Testis (tissue), 3 donors: Measurements from ENCODE around the gene CACNA1S. TPM values are rescaled to one million over a fixed set of nuclear protein-coding genes. Genes with fewer than 3 reads are reported as not detected.
A peak's percentile ranks its signal among the peaks of the same experiment; 100 is the strongest.

Experiments
- DNase-seq: peaks from one replicate; pipeline ENCODE4 v3.0.0-alpha.2; 2019
- H3K27ac ChIP-seq, 2 donors: fragments of 200-600 bp; sonication (generic); one replicate each; pipeline ENCODE4 v1.5.1; 2019
- H3K27me3 ChIP-seq: fragments of 200-600 bp; sonication (generic); one replicate; pipeline ENCODE4 v1.5.1; 2019
- H3K36me3 ChIP-seq: fragments of 200-600 bp; sonication (generic); one replicate; pipeline ENCODE4 v1.5.1; 2017; ENCODE audit warnings: low read depth; ENCODE audit errors: missing control alignments
- H3K4me1 ChIP-seq: fragments of 200-600 bp; sonication (generic); one replicate; pipeline ENCODE4 v1.5.1; 2019
- H3K4me3 ChIP-seq, 2 donors: fragments of 200-600 bp; sonication (generic); one replicate each; pipeline ENCODE4 v1.5.1; 2017 to 2019
- H3K9me3 ChIP-seq: fragments of 200-600 bp; sonication (generic); one replicate; pipeline ENCODE4 v1.5.1; 2017
- CTCF ChIP-seq, 3 experiments: fragments of 450-650 bp in 2 of 3; fragments of 200-600 bp in 1 of 3; sonication (generic) in 1 of 3; IDR thresholded peaks; one replicate each; pipeline ENCODE4 v1.5.1; 2016 to 2019; ENCODE audit warnings: antibody characterized with exemption in 3 of 3, mild to moderate bottlenecking in 2 of 3, moderate library complexity in 1 of 3
- POLR2A ChIP-seq: fragments of 450-650 bp; IDR thresholded peaks from one replicate; pipeline ENCODE4 v1.6.1; 2017; ENCODE audit warnings: antibody characterized with exemption, mild to moderate bottlenecking, moderate library complexity
- WGBS, 2 donors: methylation state at CpG; one replicate each; pipeline ENCODE4 v1.1.5; 2018; 5-methylcytosine and 5-hydroxymethylcytosine counted together
- intact Hi-C: fragments of 100-400 bp; cut with DNase I; formaldehyde crosslinking; loops from one replicate; pipeline ENCODE4 v1.15.1; 2023; ENCODE audit warnings: low total_unique reads
- polyA plus RNA-seq: library from polyadenylated mRNA; stranded (reverse); fragments of 350-450 nt; fragmentation: Illumina TruSeq; extraction: RNeasy Lipid Tissue Mini Kit (QIAGEN cat#74804); gene quantifications from one replicate; pipeline ENCODE4 v1.2.3, GENCODE V29; 2014; ENCODE audit warnings: low read depth, low replicate concordance; ENCODE audit not compliant: insufficient read depth
- total RNA-seq, 2 donors: library from RNA; depleted of rRNA; stranded (reverse); fragments of >200 nt; gene quantifications; one replicate each; pipeline ENCODE4 v1.2.3, GENCODE V29; 2016

Gene CACNA1S
- total and polyA plus RNA-seq, 3 donors from 2014 or later, result 0.08 to 0.87 (median 0.12) TPM

- Histone ChIP-seq H3K4me3 (no peak overlapping the region), H3K4me1 (peaks cover 4% of the 10 kb centered on the region), H3K27ac (no peak overlapping the region), H3K9me3 (no peaks in the 10 kb centered on the region), H3K27me3 (no peaks in the 10 kb centered on the region), H3K36me3 (no peaks in the 10 kb centered on the region)
- intact Hi-C loops, result loop anchor here (5.0 kb wide), 1 partner anchor 66 kb away; no protein-coding TSS in a partner anchor
- WGBS, 2 donors, result 44 to 66% methylated on average over 13 of the region's 13 CpGs
- TF ChIP-seq POLR2A, result no peak
- TF ChIP-seq CTCF (IDR thresholded peaks at IDR 0.05), result peak; percentile 70 to 85 (median 84)
- peak; percentile 79 for DNase-seq
Measured at GRCh38 chr1:201042779-201043461, 69.3 kb downstream of the CACNA1S start.

GRCh38 chr1:201041011-201041410 is 71.2 kb downstream of the CACNA1S start:
- Histone ChIP-seq H3K4me1 (peaks cover 4% of the 10 kb centered on the region), H3K36me3 (no peaks in the 10 kb centered on the region), H3K27me3 (no peaks in the 10 kb centered on the region), H3K27ac (no peak overlapping the region), H3K9me3 (no peaks in the 10 kb centered on the region), H3K4me3 (no peak overlapping the region)
- WGBS, 2 donors, result 67 to 93% methylated on average over 1 to 2 of the region's 2 CpGs
- no peak for DNase-seq
- intact Hi-C loops, result loop anchor here (5.0 kb wide), 1 partner anchor 64 kb away; no protein-coding TSS in a partner anchor
- TF ChIP-seq POLR2A, result no peak
- TF ChIP-seq CTCF (IDR thresholded peaks at IDR 0.05), result no peak

- Histone ChIP-seq H3K27me3 (no peaks in the 10 kb centered on the region), H3K9me3 (no peaks in the 10 kb centered on the region), H3K36me3 (no peaks in the 10 kb centered on the region), H3K27ac (no peak overlapping the region), H3K4me1 (peaks cover 4% of the 10 kb centered on the region), H3K4me3 (no peak overlapping the region)
- WGBS, 2 donors, result 87 to 91% methylated on average over 4 to 5 of the region's 5 CpGs
- intact Hi-C loops, result loop anchor here (5.0 kb wide), 1 partner anchor 63 kb away; no protein-coding TSS in a partner anchor
- TF ChIP-seq POLR2A (no peak), CTCF (IDR thresholded peaks at IDR 0.05) (no peak)
- no peak for DNase-seq
Measured at GRCh38 chr1:201039876-201040275, 72.3 kb downstream of the CACNA1S start.

- intact Hi-C loops, result no loop called here
- no peak for DNase-seq
- H3K9me3 ChIP-seq, result no peaks in the 10 kb centered on the region
- H3K4me1 ChIP-seq, result peaks cover 4% of the 10 kb centered on the region
- 88 to 95% methylated on average over 2 of the region's 2 CpGs for WGBS, 2 donors
- H3K27ac ChIP-seq, result no peak overlapping the region
- no peaks in the 10 kb centered on the region for H3K36me3 ChIP-seq
- no peaks in the 10 kb centered on the region for H3K27me3 ChIP-seq
- no peak overlapping the region for H3K4me3 ChIP-seq
- TF ChIP-seq CTCF (IDR thresholded peaks at IDR 0.05) (no peak), POLR2A (no peak)
Measured at GRCh38 chr1:201039418-201039817, 72.8 kb downstream of the CACNA1S start.
